Gastrocnemius medialis (tissue), 4 donors: ENCODE data around the gene USP32.
"Not testable (repeated sequence)": the region's sequence is repeated elsewhere in the genome, so short reads cannot be mapped to it uniquely, and the experiment has no call there.

Experiments used
- CTCF ChIP-seq, 5 experiments: fragments of 450-650 bp in 3 of 5; fragments of 200-600 bp in 2 of 5; sonication (generic) in 2 of 5; IDR thresholded peaks in 4 of 5; conservative IDR thresholded peaks in 1 of 5; 1 replicate in 4 of 5; 2 replicates in 1 of 5; pipeline ENCODE4 v1.5.1; 2016 to 2019; ENCODE audit warnings: antibody characterized with exemption in 5 of 5, mild to moderate bottlenecking in 3 of 5, moderate library complexity in 3 of 5
- POLR2A ChIP-seq, 2 donors: fragments of 450-650 bp; IDR thresholded peaks; one replicate each; pipeline ENCODE4 v1.6.1; 2017; ENCODE audit warnings: antibody characterized with exemption in 2 of 2, mild to moderate bottlenecking in 2 of 2, moderate library complexity in 2 of 2

- TF ChIP-seq CTCF (IDR thresholded peaks at IDR 0.05 in 4 of 5, conservative IDR thresholded peaks at IDR 0.05 in 1 of 5); POLR2A (IDR thresholded peaks at IDR 0.05): not testable (repeated sequence)
Observed at GRCh38 chr17:60193032-60193431, 198.9 kb downstream of the USP32 start.
